ENCODE results near the gene MGST1. TPM values are rescaled to one million over a fixed set of nuclear protein-coding genes. Genes with fewer than 3 reads are reported as not detected.

Gene MGST1
- total RNA-seq, 3 donors from 2014 or later (not counting 1 experiment from before 2014, with no cell fraction given): 0.40 to 4.3 (median 0.63) TPM

GRCh38 chr12:16331998-16332397 is 15.4 kb upstream of the MGST1 start:
- Histone ChIP-seq H3K27ac (ENCODE audit: low read length) (no peak overlapping the region), H3K4me1 (ENCODE audit: control insufficient read depth, insufficient read depth, low read length) (no peaks in the 10 kb centered on the region), H3K4me3 (ENCODE audit: low read length) (no peak overlapping the region), H3K27me3 (ENCODE audit: control insufficient read depth, insufficient read depth, low read length) (no peaks in the 10 kb centered on the region), H3K36me3 (ENCODE audit: control insufficient read depth, insufficient read depth, low read length) (no peaks in the 10 kb centered on the region), H3K9me3 (ENCODE audit: control insufficient read depth, insufficient read depth, low read length) (no peaks in the 10 kb centered on the region)
- WGBS (ENCODE audit: insufficient coverage): 80% methylated on average over 2 of the region's 2 CpGs
- intact Hi-C loops (cut with micrococcal nuclease): no loop called here
- H3K9me3 Mint-ChIP-seq: peaks cover 15 to 19% of the 10 kb centered on the region in 2 donors
- H3K27ac Mint-ChIP-seq: no peak overlapping the region
- no peaks in the 10 kb centered on the region for H3K36me3 Mint-ChIP-seq
- ATAC-seq: no peak
- no peak overlapping the region for H3K4me3 Mint-ChIP-seq
- no peak for DNase-seq
- no peak for TF ChIP-seq CTCF (IDR thresholded peaks at IDR 0.05)
- no peaks in the 10 kb centered on the region for H3K4me1 Mint-ChIP-seq
- no peaks in the 10 kb centered on the region for H3K27me3 Mint-ChIP-seq (ENCODE audit: low read depth in 2 of 2)

GRCh38 chr12:16335838-16336237 is 11.6 kb upstream of the MGST1 start:
- no peak overlapping the region for H3K27ac Mint-ChIP-seq
- no peak overlapping the region for H3K27ac ChIP-seq (ENCODE audit: low read length)
- no peak overlapping the region for H3K4me3 Mint-ChIP-seq
- no peaks in the 10 kb centered on the region for H3K27me3 ChIP-seq (ENCODE audit: control insufficient read depth, insufficient read depth, low read length)
- no peaks in the 10 kb centered on the region for H3K36me3 Mint-ChIP-seq
- H3K9me3 Mint-ChIP-seq: peaks cover 13 to 15% of the 10 kb centered on the region in 2 donors
- DNase-seq (no peak), ATAC-seq (no peak)
- intact Hi-C loops (cut with micrococcal nuclease): no loop called here
- H3K27me3 Mint-ChIP-seq (ENCODE audit: low read depth in 2 of 2): no peaks in the 10 kb centered on the region
- WGBS (ENCODE audit: insufficient coverage): 76% methylated on average over 2 of the region's 4 CpGs
- no peaks in the 10 kb centered on the region for H3K9me3 ChIP-seq (ENCODE audit: control insufficient read depth, insufficient read depth, low read length)
- no peak overlapping the region for H3K4me3 ChIP-seq (ENCODE audit: low read length)
- TF ChIP-seq CTCF (IDR thresholded peaks at IDR 0.05): no peak
- no peaks in the 10 kb centered on the region for H3K4me1 ChIP-seq (ENCODE audit: control insufficient read depth, insufficient read depth, low read length)
- no peaks in the 10 kb centered on the region for H3K4me1 Mint-ChIP-seq
- H3K36me3 ChIP-seq (ENCODE audit: control insufficient read depth, insufficient read depth, low read length): no peaks in the 10 kb centered on the region

- H3K36me3 ChIP-seq (ENCODE audit: control insufficient read depth, insufficient read depth, low read length): no peaks in the 10 kb centered on the region
- DNase-seq: no peak
- H3K27ac ChIP-seq (ENCODE audit: low read length): no peak overlapping the region
- 89% methylated on average over 3 of the region's 3 CpGs for WGBS (ENCODE audit: insufficient coverage)
- H3K9me3 Mint-ChIP-seq: peaks cover 4 to 13% of the 10 kb centered on the region in 2 donors
- no peak overlapping the region for H3K4me3 Mint-ChIP-seq
- no peaks in the 10 kb centered on the region for H3K9me3 ChIP-seq (ENCODE audit: control insufficient read depth, insufficient read depth, low read length)
- ATAC-seq: no peak
- no peaks in the 10 kb centered on the region for H3K4me1 Mint-ChIP-seq
- TF ChIP-seq CTCF (IDR thresholded peaks at IDR 0.05): no peak
- intact Hi-C loops (cut with micrococcal nuclease): no loop called here
- peaks cover 0 to 2% of the 10 kb centered on the region in 2 donors for H3K27me3 Mint-ChIP-seq (ENCODE audit: low read depth in 2 of 2)
- H3K36me3 Mint-ChIP-seq: no peaks in the 10 kb centered on the region
- H3K27me3 ChIP-seq (ENCODE audit: control insufficient read depth, insufficient read depth, low read length): no peaks in the 10 kb centered on the region
- no peaks in the 10 kb centered on the region for H3K4me1 ChIP-seq (ENCODE audit: control insufficient read depth, insufficient read depth, low read length)
- no peak overlapping the region for H3K27ac Mint-ChIP-seq
- no peak overlapping the region for H3K4me3 ChIP-seq (ENCODE audit: low read length)
Observed at GRCh38 chr12:16344269-16344668, 3.2 kb upstream of the MGST1 start.

- WGBS (ENCODE audit: insufficient coverage): no CpG with 5 or more reads among the region's 1 CpG
- H3K27me3 Mint-ChIP-seq (ENCODE audit: low read depth in 2 of 2): peaks cover 0 to 2% of the 10 kb centered on the region in 2 donors
- no peak for DNase-seq
- H3K27ac ChIP-seq (ENCODE audit: low read length): no peak overlapping the region
- H3K4me1 ChIP-seq (ENCODE audit: control insufficient read depth, insufficient read depth, low read length): no peaks in the 10 kb centered on the region
- no peaks in the 10 kb centered on the region for H3K36me3 ChIP-seq (ENCODE audit: control insufficient read depth, insufficient read depth, low read length)
- ATAC-seq: no peak
- H3K4me1 Mint-ChIP-seq: no peaks in the 10 kb centered on the region
- no peaks in the 10 kb centered on the region for H3K27me3 ChIP-seq (ENCODE audit: control insufficient read depth, insufficient read depth, low read length)
- no peak for TF ChIP-seq CTCF (IDR thresholded peaks at IDR 0.05)
- H3K9me3 ChIP-seq (ENCODE audit: control insufficient read depth, insufficient read depth, low read length): no peaks in the 10 kb centered on the region
- H3K36me3 Mint-ChIP-seq: no peaks in the 10 kb centered on the region
- intact Hi-C loops (cut with micrococcal nuclease): no loop called here
- peaks cover 4 to 16% of the 10 kb centered on the region in 2 donors for H3K9me3 Mint-ChIP-seq
- no peak overlapping the region for H3K27ac Mint-ChIP-seq
- H3K4me3 ChIP-seq (ENCODE audit: low read length): no peak overlapping the region
- H3K4me3 Mint-ChIP-seq: no peak overlapping the region
Observed at GRCh38 chr12:16345105-16345504, 2.3 kb upstream of the MGST1 start.

Measured in natural killer cell (primary cell).